Fibroblast of the conjunctiva (primary cell): ENCODE data around the gene KCNMB2.
A peak's percentile ranks its signal among the peaks of the same experiment; 100 is the strongest.

Source experiments
- DNase-seq: peaks from one replicate; pipeline ENCODE4 v3.0.0-alpha.2; 2010; ENCODE audit warnings: low read depth

The KCNMB2 gene

DNA sequence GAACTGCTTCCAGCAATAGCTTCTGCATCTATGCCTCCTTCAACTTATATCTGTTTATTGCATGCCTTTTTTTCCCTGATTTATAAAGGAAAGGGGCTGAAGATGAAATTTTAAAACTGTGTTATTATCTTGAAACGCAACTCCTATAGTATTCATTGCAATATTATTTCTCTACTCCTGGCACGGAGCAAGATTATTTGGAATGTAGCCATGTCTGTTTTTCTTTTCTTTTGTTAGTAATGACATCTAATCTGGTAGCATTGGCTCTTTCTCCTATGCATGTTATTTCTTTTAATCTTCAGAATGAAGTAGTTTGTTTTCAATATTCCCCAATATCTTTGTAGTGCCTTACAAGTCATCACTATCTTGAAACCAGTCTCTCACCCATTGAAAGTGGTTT is 33.6 kb downstream of the KCNMB2 start:
- no peak for DNase-seq

DNA sequence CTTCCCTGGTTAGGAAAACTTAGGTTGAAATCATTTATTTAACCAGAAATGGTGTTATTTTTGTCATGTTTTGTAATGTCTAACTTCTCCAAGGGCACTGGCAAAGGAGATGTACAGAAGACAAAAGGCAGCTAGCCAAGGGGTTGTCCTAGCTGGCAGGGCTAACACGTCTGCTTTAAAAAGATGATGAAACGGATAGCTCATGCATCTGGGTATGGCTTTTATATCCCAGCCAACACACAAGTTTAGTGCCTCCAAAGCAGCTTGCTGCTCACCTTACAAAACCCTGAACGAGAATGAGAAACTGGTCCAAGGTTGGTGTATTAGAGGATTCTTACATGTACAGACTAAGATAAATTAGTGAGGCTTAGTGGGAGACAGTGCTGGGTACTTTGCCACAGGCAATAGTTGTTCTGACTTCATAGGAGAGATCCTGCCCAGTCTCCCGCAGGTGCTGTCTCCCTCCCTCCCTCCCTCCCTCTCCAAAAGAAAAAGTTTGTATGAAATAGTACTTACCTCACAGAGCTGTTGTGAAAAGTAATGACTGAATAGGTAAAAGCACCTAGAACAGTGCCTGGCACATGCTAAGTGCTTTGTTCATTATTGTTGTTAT is 47.8 kb downstream of the KCNMB2 start:
- peak; percentile 8 for DNase-seq

DNA sequence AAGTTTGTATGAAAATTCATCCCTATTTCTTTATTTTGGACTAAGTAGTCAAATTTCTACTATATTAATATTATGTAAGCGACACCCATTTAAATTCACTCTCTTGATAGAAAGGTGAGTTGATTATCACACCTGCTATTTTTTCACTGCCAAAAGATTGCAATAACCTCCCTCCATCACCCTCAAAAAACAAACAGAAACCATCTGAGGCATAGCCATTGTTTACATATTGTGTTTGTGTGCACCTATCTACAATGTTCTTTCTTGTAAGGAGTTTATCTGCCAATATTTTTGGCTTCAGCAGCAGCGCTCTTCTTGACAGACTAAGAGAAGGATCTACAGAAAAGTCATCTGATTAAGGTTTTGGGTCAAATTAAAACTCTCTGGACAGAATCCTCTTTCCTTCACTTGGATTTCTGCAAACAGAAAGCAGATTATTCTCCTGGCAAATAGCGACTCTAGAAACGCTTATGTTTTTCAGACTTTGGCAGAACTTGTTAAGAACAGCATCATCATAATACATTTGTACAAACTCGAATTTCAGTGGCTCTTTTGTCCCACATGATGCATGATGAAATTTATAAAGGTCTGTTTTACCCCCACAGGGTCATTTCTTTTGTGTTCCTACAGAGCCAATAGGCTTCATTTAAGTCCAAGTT is 48.6 kb downstream of the KCNMB2 start:
- no peak for DNase-seq

DNA sequence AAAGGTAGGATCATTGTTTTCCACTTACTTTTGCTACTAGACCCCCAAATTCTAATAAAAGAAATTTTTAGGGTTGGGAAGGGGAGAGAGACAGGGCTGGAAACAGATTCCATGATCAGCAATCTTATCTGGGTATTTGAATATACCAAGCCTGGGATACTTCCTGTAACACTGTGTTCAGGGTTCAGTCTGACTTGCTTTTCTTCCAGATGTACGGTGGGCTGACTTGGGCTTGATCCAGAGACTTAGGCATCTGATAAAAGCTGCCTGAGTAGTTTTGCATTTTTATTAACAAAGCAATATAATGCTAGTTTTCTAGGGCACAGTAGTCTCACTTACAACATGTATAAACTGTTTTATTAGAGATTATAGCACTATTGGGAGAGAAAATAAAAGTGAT is 49.2 kb downstream of the KCNMB2 start:
- no peak for DNase-seq

DNA sequence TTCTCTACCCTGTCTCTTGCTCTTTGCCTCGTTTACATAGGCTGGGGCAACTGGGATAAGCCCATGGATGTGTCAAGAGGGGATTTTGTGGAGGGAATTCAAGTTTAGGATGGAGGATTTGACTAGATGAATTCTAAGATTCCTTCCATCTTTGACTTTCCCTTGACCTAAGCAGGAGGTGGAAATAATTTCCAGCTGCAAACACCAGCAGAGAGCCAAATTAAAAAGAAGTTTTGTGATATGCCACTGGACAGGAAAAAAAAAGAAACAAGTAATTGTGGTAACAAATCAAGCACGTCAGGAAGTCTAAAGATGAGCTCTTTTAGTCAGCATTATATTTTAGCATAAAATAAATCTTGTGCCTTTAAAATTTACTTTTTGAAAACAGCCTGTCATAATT is 49.8 kb downstream of the KCNMB2 start:
- DNase-seq = no peak

DNA sequence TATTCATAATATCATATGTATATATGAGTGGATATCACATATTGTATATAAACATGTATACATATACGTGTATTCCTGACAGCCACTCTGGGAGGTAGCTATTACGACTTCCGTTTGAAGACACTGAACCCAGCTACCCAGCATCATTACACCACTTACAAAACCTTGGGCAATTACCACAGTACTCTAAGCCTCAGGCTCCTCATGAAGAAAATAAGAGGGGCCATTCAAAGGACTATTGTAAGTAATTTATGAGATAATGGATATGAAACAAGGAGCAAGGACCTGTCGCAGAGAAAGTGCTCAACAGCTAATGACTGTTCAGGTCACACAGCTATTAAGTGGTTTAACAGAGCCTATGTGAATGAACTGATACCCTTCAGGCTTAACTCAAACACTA is 52.4 kb downstream of the KCNMB2 start:
- no peak for DNase-seq

DNA sequence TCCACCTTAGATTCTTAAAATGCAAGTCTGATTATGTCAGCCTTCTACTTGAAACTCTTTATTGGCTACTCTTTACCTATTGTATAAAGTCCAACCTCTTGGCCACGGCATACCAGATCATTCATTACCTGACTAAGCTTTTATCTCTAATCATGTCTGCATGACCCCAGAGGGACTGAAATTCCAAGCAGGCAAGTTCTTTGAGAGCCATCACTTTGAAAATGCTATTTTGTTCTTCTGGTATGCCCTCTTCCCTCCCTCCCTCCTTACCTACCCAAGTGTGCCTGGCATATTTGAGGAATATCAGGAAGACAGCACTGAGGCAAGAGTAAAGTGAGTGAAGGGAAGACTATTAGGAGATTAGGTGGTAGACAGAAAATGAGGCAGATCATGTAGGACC is 57.5 kb downstream of the KCNMB2 start:
- no peak for DNase-seq

DNA sequence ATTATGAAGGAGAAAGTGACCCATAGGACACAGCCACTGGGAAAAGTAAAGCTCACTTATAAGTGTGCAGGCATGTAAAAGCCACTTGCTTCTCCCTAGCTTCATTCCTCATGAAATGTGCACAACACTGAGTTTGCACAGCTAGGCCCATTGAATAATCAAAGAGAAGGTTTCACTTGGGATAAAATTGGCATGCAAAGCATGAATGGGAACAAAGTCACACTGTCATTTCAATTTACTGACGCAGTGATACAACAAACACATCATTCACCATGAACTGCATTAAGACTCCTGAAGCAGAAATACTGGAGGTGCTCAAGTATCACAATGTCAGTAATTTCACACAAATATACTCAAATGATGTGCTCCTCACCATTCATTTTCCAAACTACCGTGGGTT is 61.1 kb downstream of the KCNMB2 start:
- DNase-seq = no peak

DNA sequence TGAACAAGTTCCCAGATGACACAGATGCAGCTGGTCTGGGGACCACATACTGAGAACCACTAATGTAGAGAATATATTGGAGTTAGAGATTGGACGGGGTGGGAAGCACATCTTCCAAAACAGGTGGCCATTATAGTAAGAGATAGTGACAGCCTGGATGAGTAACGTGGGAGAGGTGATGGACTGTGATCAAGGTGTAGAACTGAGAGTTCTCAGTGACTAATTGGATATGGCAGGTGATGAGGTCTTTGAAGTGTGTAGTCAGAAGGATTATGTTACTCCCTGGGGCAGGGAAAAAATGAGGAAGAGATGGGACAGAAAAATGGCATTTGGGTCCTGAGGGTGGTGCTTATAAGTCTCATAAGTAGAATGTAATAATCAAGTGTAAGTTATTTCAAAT is 66.6 kb downstream of the KCNMB2 start:
- no peak for DNase-seq

DNA sequence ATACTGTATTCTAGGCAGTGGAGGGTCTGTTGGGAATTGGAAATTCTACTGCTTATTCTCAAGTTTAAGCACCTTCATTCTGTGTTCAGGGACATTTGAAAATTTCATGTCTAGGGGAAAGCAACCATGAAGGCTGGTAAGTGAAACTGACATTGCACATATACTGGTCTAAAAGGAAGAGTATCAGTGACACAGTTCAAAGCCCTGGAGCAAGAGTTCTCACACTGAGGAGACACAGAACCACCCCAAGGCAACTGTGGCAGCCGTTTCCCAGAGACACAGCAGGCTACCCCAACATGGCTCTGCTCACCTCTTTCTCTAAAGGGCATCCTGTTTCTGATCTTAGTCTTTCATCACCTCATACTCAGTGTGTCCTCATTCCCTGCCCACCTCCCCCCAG is 67.5 kb downstream of the KCNMB2 start:
- no peak for DNase-seq

DNA sequence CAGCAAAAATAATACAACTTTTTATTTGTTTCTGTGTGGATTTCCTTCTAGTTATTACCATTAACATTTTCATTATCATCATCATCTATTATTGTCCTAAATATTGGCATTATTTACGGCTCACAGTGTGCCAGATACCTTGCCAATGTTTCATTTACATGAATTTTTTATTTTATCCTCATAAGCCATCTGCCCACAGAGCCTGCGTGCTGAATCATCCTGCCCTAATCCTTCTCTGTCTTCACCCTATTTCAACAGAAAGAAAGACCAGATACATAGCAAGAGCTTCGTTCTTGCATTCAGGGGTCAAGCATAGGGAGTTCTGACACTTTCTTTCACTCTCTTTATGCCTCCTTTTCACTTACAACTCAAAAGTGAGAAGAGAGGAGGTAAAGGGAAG is 82.0 kb downstream of the KCNMB2 start:
- DNase-seq = peak; percentile 16

DNA sequence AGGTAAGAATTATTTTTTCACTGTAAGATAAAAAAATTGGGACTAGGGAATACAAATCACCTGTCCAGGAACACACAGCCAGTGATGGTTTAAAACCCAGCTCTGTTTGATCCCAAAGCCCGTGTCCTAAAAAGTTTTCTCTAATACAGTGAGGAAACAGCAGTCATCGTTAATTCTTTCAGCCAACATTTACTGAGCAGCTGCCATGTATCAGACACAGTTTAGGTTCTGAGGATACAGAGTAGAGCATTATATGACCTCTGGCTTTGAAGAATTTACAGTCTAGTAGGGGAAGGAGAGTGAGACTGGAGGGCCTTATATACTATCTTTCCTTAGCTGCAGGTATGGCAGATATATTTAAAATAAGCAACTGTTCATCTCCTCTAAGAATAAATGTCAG is 82.7 kb downstream of the KCNMB2 start:
- no peak for DNase-seq

DNA sequence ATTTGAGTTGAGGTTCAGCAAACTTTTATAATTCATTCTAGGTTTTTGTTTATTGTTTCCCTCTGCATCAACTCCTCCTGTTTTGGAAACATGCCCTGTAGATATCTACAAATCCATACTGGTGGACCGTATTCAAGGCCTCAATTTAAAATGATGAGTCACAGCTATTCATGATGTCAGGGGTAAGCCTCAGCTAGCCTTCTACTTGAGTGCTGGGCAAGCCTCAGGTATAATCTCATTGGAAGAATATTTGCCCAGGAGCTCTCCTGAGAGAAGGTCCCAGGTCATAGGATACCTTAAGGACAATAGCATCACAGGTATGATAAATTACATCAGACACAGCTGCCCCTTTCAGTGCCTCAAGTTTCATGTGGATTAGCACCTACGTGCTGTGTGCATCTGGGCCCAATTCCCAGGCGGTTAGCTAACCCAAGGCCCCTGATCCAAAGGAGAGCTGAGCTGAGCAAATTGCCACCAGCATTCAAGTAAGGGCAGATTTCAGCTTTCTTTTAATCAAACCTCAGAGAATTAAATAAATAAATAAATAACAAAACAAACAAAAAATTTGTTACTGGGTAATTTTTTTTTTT is 87.5 kb downstream of the KCNMB2 start:
- DNase-seq = no peak

DNA sequence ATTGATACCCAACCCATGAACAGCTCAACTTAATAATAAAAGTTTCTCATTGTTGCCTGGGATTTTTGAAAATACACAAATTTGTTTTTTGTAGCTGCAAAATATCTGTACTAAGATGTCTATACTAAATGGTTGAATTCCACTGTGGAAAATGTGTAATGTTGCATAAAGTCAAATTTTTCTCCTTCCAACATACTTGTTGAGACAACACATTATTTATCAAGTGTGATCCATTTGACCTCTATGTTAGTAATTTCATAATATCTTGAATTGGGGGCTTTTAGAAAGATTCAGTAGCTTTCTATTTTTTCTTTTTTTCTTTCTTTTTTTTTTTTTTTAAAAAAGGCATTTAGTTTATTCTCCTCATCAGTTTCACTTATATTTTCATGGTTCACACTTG is 88.0 kb downstream of the KCNMB2 start:
- no peak for DNase-seq

DNA sequence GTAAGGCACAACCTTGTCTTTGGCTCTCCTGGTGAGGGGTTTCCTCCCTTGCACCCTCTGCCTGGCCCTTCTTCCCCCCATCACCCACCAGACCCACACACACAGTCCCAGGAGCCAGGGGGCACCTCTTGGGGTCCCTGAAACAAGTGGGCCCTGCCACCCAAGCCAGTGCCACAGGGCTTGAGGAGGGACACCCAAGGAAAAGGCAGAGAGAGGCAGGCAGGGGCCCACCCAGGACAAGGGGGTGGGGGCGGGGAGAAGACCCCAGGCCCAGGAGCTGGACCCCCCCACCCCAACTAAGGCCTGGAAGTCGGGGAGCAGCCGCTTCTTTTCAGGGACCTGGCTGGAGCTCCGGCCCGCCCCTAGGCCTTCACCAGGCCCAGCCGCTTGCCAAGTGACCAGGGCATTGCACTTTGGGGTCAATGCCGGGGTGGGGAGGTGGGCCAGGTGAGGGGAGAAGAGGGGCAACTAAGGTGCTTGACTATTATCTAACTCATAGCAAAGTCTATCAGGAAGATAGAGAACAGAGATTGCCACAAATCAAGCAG is 88.9 kb downstream of the KCNMB2 start:
- DNase-seq = no peak

DNA sequence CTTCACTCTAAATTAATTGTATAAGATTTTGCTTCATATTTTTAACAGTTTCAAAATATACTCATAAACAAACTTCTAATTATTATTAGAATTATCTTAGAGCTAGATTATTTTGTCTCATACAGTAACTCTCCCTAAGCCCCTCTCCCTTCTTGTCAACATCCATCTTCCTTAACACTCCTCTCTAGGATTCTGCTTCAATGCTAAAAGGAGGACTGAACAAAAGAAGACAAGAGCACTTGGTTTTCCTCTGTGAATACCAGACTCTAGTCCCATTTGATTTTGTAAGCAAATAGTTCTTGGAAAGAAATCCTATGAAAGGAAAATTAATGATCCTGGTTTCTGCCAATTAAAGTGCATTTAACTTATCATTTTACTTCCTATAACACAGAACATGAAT is 91.8 kb downstream of the KCNMB2 start:
- DNase-seq = no peak

DNA sequence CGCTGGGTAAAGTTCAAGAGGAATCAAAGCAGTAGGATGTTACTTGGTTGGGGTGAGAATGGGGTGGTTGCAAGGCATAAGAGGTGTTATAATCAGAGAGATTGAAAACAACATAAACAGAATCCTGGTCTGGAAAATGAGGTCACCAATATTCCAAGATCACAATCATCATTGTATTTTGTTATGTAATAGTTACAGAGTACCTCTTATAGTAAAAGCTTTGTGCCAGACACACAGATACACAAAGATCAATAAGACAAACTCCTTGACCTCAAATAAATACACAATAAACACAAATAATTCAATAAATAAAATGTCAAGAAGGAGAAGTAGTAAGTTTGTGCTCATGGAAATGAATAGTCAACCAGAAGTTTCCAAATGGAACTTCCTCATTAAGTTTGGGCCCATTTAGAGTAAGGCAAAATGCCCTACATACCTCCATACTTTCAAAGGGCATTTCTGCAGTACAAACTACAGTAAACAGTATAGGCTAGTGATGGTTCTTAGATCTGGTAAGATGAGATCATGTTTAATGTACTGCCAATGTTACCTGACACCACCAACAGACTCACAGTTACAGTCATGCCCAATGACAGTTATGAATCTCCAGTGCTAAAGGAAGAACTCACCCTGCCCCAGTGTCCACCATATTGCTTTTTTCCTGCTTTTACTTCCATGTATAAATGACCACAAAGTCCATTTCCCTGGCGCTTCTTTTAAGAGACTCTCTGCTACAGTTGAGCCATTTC is 93.4 kb downstream of the KCNMB2 start:
- no peak for DNase-seq

DNA sequence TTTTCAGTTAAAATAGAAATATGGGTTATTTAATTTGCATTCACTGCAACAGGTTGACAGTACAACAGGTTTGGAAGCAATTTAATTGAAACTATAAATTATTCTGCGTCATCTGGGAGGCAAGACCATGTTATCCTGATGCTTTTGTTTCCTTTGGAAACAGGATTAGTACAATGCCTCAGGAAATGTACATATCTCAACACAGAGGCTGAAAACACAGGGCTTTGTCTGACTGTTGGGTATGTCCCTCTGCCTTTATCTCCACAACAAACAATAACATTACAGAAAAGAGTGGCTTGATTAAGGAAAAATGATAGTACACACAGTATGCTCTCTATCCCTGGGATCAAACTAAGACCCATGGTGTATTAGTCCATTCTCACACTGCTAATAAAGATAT is 95.7 kb downstream of the KCNMB2 start:
- no peak for DNase-seq

DNA sequence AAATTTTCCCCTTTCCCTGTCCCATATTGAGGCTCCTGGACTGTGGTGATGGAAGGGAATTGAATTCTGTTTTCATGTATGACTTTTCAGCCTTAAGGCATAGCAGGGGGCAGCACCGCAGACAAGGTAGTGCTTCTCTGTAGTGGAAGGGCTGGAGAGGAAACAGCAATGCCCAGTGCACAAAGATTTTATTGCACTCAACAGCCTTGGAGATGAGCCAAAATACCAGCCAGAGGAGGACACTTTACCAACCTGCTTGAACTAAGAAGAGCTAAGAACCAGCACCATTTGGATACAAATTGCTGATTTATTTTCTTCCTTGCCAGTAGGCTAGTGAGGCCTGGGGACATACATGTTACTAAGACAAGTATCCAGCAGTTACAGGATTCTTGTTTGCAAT is 98.7 kb downstream of the KCNMB2 start:
- DNase-seq = no peak

DNA sequence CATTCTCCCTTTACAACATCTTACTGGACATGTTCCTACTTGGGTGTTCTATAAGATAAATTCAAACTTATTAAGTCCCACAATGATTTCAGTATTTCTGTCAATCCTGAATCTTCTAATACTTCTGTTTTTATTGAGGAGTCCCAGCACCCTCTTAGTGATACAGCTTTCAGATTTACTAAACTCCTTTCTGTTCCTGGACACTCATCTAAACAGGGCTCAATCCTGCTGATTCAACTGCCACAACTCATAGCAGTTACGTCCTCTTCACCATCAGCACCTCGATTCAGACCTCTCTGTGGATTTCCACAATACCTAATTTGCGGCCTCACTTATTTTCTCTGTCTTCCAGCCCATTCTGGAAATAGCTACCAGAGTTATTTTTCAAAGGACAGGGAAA is 101.6 kb downstream of the KCNMB2 start:
- no peak for DNase-seq

DNA sequence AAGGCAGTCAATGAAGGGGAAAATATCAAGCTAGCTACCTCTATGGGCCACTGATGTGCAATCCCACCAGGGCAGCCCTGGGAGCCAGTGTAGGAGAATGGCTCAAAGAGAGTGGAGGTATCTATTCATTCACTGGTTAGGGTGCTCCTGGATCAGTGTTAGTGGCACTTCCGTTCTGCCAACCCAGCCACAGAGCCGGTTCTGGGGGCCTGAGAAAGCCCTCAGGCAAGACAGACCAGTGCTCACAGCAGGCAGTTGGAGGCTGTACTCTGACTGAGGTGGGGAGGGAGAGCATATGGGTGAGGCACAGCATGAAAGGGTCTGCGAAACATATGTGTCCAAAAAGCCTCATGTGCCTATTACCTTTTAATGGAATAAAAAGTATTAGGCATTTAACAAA is 109.3 kb downstream of the KCNMB2 start:
- no peak for DNase-seq

DNA sequence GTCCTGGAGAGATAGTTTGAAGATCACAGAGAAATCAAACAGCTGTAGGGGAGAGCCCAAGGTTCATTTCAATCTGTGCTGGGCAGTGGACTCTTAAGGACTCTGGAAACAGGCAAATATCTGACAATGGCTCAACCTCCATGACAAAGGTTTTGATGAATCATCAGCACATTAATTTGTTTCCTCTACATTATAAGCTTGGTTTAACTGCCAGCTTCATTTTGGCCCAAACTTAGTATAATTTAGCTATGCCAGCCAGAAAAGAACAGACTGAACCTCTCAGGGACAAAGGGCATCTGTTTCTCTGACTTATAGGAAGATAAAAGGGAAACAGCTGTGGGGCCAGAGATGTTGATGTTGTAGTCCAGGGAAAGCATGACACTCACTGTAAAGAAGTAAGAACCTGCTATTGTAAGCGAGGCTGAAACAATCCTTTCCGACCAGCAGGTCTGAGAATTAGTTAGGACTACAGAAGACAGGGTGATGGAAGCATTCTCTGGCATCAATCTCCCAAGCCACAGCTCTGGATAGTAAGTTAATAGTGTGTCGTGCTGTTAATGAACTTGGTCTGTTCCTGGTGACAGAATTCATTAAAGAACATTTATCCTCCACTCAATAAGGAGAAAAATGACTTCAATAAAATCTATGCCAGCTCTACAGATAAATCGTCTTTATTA is 110.1 kb downstream of the KCNMB2 start:
- no peak for DNase-seq
